Loucy (cell line): Measurements from ENCODE around the gene TOGARAM1.

Source experiments
- H2AFZ ChIP-seq: fragments of 200-600 bp; sonication (generic); 2 replicates; pipeline ENCODE4 v1.6.0; 2016; ENCODE audit warnings: antibody characterized with exemption, mild to moderate bottlenecking, low read length, moderate library complexity
- H3F3A ChIP-seq: fragments of 200-600 bp; 2 replicates; pipeline ENCODE4 v1.6.0; 2016; ENCODE audit warnings: antibody characterized with exemption, low read depth, mild to moderate bottlenecking
- H3K27me3 ChIP-seq: fragments of 200-600 bp; sonication (generic); 2 replicates; pipeline ENCODE4 v1.6.1; 2014; ENCODE audit warnings: low read length, mild to moderate bottlenecking; ENCODE audit not compliant: insufficient read depth, poor library complexity, severe bottlenecking
- H3K36me3 ChIP-seq: fragments of 200-600 bp; sonication (generic); 2 replicates; pipeline ENCODE4 v1.6.1; 2016; ENCODE audit warnings: low read length; ENCODE audit not compliant: insufficient read depth
- H3K4me1 ChIP-seq: fragments of 200-600 bp; sonication (generic); 2 replicates; pipeline ENCODE4 v1.5.1; 2014; ENCODE audit warnings: low read length, mild to moderate bottlenecking; ENCODE audit not compliant: insufficient read depth, poor library complexity, severe bottlenecking
- H3K4me2 ChIP-seq: fragments of 200-600 bp; sonication (generic); 2 replicates; pipeline ENCODE4 v1.6.0; 2014; ENCODE audit warnings: antibody characterized with exemption, low read length, low read depth, mild to moderate bottlenecking; ENCODE audit not compliant: poor library complexity, severe bottlenecking
- H3K4me3 ChIP-seq: fragments of 200-600 bp; sonication (generic); 2 replicates; pipeline ENCODE4 v1.5.1; 2014; ENCODE audit warnings: low read length, mild to moderate bottlenecking, mixed read lengths; ENCODE audit not compliant: poor library complexity, severe bottlenecking
- H3K79me2 ChIP-seq: fragments of 200-600 bp; sonication (generic); 2 replicates; pipeline ENCODE4 v1.6.1; 2014; ENCODE audit warnings: low read length; ENCODE audit not compliant: insufficient read depth
- H3K9ac ChIP-seq: fragments of 200-600 bp; sonication (generic); 2 replicates; pipeline ENCODE4 v1.6.0; 2014; ENCODE audit warnings: mild to moderate bottlenecking, low read depth, low read length, moderate library complexity; ENCODE audit not compliant: poor library complexity, severe bottlenecking
- H3K9me2 ChIP-seq: fragments of 200-600 bp; sonication (generic); replicated peaks from 2 replicates; pipeline ENCODE4 v1.6.1; 2016; ENCODE audit warnings: low read depth, low read length, mixed read lengths
- H3K9me3 ChIP-seq: fragments of 200-600 bp; sonication (generic); 2 replicates; pipeline ENCODE4 v1.6.1; 2014; ENCODE audit warnings: mild to moderate bottlenecking, antibody characterized with exemption, low read length, low read depth; ENCODE audit not compliant: insufficient read depth
- H4K20me1 ChIP-seq: fragments of 200-600 bp; sonication (generic); 2 replicates; pipeline ENCODE4 v1.6.0; 2014; ENCODE audit warnings: antibody characterized with exemption, low read length, mild to moderate bottlenecking; ENCODE audit not compliant: insufficient read depth, poor library complexity, severe bottlenecking
- EZH2phosphoT487 ChIP-seq: fragments of 200-600 bp; IDR thresholded peaks from 2 replicates; pipeline ENCODE4 v1.6.1; 2018; ENCODE audit warnings: antibody characterized with exemption, mild to moderate bottlenecking, moderate library complexity, borderline replicate concordance
- TF ChIP-seq, protein P1 (sequence below): fragments of 200-600 bp; sonication (generic); conservative IDR thresholded peaks from 2 replicates; pipeline ENCODE4 v1.5.1; 2014; ENCODE audit warnings: mild to moderate bottlenecking, antibody characterized with exemption, low read length

The TOGARAM1 gene

DNA sequence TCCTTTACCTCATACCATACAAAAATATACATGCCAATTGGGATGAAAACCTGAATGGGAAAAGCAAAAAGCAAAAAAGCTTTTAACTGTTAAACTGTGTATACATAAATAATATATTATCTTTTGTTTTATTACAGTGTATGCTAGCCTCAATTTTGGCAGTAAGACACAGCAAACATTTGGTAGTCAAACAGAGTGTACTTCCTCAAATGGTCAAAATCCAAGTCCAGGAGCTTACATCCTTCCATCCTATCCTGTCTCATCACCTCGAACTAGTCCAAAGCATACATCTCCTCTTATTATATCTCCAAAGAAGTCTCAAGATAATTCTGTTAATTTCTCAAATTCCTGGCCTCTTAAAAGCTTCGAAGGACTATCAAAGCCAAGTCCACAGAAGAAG lies 41.9 kb downstream of the TOGARAM1 start:
- TF ChIP-seq EZH2phosphoT487: no peak
- Histone ChIP-seq H3F3A (no peaks in the 10 kb centered on the region), H4K20me1 (no peaks in the 10 kb centered on the region), H3K9me3 (no peaks in the 10 kb centered on the region), H3K4me1 (no peaks in the 10 kb centered on the region), H3K9me2 (no peaks in the 10 kb centered on the region), H3K9ac (no peak overlapping the region), H3K36me3 (no peaks in the 10 kb centered on the region), H3K79me2 (no peaks in the 10 kb centered on the region), H3K4me3 (no peak overlapping the region), H3K27me3 (no peaks in the 10 kb centered on the region), H3K4me2 (no peak overlapping the region), H2AFZ (no peak overlapping the region)

DNA sequence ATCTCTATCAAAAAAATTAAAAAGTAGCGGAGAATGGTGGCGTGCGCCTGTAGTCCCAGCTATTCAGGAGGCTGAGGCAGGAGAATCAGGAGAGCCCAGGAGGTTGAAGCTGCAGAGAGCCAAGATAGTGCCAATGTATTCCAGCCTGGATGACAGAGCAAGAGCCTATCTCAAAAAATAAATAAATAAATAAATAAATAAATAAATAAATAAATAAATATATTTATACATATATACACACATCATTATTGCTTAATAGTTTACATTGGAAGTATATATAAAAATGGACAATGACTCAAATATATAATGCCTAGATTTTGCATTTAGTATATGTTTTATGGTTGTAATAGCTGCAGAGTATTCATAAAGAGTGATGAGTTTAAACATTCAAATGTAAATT lies 53.1 kb downstream of the TOGARAM1 start:
- H3K27me3 ChIP-seq: no peaks in the 10 kb centered on the region
- no peaks in the 10 kb centered on the region for H3K4me1 ChIP-seq
- H3K36me3 ChIP-seq: no peaks in the 10 kb centered on the region
- no peaks in the 10 kb centered on the region for H3K9me3 ChIP-seq
- H3K4me3 ChIP-seq: no peak overlapping the region
- no peaks in the 10 kb centered on the region for H3K79me2 ChIP-seq
- no peak overlapping the region for H3K4me2 ChIP-seq
- no peaks in the 10 kb centered on the region for H3K9me2 ChIP-seq
- no peaks in the 10 kb centered on the region for H3F3A ChIP-seq
- H2AFZ ChIP-seq: no peak overlapping the region
- no peaks in the 10 kb centered on the region for H4K20me1 ChIP-seq
- no peak for TF ChIP-seq EZH2phosphoT487
- TF ChIP-seq, protein P1, sequence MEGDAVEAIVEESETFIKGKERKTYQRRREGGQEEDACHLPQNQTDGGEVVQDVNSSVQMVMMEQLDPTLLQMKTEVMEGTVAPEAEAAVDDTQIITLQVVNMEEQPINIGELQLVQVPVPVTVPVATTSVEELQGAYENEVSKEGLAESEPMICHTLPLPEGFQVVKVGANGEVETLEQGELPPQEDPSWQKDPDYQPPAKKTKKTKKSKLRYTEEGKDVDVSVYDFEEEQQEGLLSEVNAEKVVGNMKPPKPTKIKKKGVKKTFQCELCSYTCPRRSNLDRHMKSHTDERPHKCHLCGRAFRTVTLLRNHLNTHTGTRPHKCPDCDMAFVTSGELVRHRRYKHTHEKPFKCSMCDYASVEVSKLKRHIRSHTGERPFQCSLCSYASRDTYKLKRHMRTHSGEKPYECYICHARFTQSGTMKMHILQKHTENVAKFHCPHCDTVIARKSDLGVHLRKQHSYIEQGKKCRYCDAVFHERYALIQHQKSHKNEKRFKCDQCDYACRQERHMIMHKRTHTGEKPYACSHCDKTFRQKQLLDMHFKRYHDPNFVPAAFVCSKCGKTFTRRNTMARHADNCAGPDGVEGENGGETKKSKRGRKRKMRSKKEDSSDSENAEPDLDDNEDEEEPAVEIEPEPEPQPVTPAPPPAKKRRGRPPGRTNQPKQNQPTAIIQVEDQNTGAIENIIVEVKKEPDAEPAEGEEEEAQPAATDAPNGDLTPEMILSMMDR: no peak
- H3K9ac ChIP-seq: no peak overlapping the region

DNA sequence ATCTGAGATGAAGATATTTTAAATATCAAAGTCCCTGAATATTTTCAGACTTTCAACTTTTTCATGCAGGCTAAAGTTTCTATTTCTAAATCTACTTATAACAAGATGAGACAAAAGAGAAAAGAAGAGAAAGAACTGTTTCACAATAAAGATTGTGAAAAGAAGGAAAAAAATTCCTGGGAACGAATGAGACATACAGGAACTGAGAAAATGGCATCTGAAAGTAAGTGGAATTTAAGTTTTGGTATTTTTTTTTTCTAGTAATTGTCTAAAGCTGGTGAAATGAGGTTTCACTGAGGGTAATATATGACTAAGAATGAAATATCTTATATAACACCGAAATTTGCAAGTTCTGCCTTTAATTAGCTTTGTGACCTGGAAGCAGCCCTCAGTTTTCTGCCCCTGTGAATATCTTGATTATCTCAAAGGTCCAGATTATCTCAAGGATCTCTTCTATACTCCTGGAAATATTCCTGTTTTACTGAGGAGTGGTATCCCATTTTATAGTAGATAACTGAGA lies 66.2 kb downstream of the TOGARAM1 start:
- no peaks in the 10 kb centered on the region for H3K27me3 ChIP-seq
- no peaks in the 10 kb centered on the region for H3K9me2 ChIP-seq
- H3K79me2 ChIP-seq: no peaks in the 10 kb centered on the region
- no peaks in the 10 kb centered on the region for H4K20me1 ChIP-seq
- H3K36me3 ChIP-seq: no peaks in the 10 kb centered on the region
- H3K4me2 ChIP-seq: no peak overlapping the region
- H3K9ac ChIP-seq: no peak overlapping the region
- H2AFZ ChIP-seq: no peak overlapping the region
- no peaks in the 10 kb centered on the region for H3K4me1 ChIP-seq
- no peak overlapping the region for H3K4me3 ChIP-seq
- TF ChIP-seq EZH2phosphoT487: no peak
- TF ChIP-seq, protein P1: no peak
- H3F3A ChIP-seq: no peaks in the 10 kb centered on the region
- H3K9me3 ChIP-seq: no peaks in the 10 kb centered on the region

DNA sequence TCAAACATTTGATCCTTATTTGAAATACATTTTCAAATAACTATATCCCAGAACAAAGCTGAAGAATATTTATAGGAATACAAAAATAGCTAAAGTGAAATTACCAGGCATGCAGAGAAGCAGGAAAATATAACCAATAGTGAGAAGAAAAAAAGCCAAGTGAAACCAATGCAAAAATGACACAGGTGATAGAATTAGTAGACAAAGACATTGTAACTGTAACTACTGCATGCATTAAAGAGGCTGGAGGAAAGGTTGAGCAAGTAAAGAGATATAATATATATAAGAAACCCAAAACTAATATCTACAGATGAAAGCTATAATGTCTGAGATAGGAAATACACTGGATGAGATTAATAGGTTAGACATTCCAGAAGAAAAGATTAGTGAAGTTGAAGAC lies 72.7 kb downstream of the TOGARAM1 start:
- Histone ChIP-seq H3K9me3 (peaks cover 6% of the 10 kb centered on the region; the same call in 1 of the 2 replicates), H3K4me1 (no peaks in the 10 kb centered on the region), H3K4me2 (no peak overlapping the region), H3F3A (no peaks in the 10 kb centered on the region), H4K20me1 (no peaks in the 10 kb centered on the region), H3K36me3 (peaks cover 6% of the 10 kb centered on the region), H3K9me2 (no peaks in the 10 kb centered on the region), H3K9ac (no peak overlapping the region), H3K79me2 (no peaks in the 10 kb centered on the region), H2AFZ (no peak overlapping the region), H3K27me3 (no peaks in the 10 kb centered on the region), H3K4me3 (no peak overlapping the region)
- TF ChIP-seq, protein P1: no peak
- no peak for TF ChIP-seq EZH2phosphoT487
